HG03460 (cell line): ENCODE data around the gene PCSK6.
"Not testable (repeated sequence)": the region's sequence is repeated elsewhere in the genome, so short reads cannot be mapped to it uniquely, and the experiment has no call there.

Experiments
- ATAC-seq: cut with Tn5 transposase; IDR thresholded peaks from one replicate; pipeline ENCODE4 v1.9.1; 2021; ENCODE audit not compliant: unreplicated experiment

The PCSK6 gene

DNA sequence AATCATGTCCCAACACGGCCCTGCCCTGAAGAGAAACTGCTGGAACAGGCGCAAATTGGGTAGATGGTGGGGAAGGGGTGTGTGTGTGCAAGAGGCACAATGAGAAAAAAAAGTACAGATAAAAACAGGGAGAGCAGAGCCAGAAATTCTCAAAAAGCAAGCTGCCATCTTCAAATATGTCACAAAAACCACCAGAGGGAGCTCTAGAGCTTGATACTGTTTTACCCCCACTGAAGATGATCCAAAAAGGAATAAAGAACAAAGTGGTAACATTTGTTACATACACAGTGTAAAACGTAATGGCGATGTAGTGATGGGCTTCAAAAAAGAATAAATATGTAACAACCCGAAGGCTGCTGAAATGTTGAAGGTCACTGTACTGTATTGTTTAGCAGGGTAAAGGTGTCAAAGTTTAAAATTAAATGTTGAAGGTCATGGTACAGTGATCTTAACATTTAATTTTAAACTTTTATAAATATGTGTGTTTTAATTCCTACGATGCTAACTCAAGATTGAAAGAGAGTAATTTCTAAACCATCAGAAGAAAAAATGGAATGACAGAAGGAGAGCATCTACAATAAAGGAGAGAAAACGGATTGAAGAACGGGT lies 200.5 kb downstream of the PCSK6 start:
- no peak for ATAC-seq

DNA sequence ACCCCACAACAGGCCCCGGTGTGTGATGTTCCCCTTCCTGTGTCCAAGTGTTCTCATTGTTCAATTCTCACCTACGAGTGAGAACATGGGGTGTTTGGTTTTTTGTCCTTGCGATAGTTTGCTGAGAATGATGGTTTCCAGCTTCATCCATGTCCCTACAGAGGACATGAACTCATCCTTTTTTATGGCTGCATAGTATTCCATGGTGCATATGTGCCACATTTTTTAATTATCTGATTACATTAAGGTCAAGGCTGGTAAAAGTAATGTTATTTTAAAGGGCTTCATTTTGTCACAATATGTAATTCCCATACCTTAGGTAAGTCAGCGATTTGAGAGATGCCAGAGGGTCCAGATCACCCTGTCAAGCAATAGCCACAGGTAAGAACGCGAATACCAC lies 202.2 kb downstream of the PCSK6 start:
- ATAC-seq, result not testable (repeated sequence)

GRCh38 chr15:101286471-101287114 lies 202.9 kb downstream of the PCSK6 start:
- no peak for ATAC-seq

GRCh38 chr15:101283931-101284330 lies 205.6 kb downstream of the PCSK6 start:
- no peak for ATAC-seq

- no peak for ATAC-seq
Observed at GRCh38 chr15:101280007-101280406, 209.5 kb downstream of the PCSK6 start.

DNA sequence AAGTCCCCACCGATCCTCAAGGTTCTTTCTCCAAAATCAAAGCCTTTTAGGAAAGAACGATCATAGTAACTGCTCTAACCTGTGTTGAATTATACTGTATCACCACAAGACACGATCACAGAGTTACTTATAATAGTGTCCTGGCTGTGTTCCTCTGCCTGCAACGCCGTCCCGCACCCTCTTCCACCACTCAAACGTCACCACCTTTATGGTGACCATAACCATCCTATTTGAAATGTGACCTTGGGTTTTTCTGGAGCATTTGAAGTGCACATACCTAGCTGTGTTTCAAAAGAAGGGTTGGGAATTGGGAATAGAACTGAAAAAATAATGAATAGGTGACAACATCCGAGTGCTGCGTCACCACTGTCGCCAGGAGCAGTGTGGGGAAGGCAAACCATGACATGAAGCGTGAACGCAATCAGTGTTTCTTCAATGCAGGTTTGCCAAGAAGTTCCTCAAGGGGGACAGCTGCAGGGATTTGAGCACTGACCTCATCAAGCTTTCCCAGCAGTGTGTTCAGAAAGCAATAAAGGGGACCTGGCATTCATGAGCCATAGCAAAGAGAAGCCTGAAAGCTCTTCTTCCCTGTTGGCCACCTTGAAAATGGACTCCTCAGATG lies 211.5 kb downstream of the PCSK6 start:
- ATAC-seq, result no peak

GRCh38 chr15:101277038-101277822 lies 212.3 kb downstream of the PCSK6 start, which contains the start of gene SELENOS:
Gene SELENOS, minus strand, starts transcription at chr15:101277485. Its CDS starts 68 bp downstream, at chr15:101277417.
- ATAC-seq, result peak; percentile 91

- peak; percentile 42 for ATAC-seq
Observed at GRCh38 chr15:101276501-101277037, 212.9 kb downstream of the PCSK6 start.

DNA sequence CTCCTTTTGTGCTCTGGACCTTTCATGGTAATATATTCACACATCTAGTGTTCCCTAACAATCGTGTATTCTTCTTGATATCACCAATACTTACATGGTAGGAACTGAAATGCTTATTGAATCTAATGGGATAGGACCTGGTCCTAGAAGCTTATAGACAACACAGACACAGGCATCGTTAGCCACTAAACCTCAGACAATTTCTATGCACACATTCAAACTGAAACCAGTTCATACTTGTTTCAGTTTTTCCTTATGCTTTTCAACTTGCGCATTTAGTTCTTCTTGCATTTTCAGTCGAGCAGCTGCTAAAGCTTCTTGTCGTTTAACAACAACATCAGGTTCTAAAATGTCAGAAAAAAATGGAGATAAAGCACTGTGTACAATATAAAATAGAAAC lies 214.5 kb downstream of the PCSK6 start:
- peak; percentile 38 for ATAC-seq

DNA sequence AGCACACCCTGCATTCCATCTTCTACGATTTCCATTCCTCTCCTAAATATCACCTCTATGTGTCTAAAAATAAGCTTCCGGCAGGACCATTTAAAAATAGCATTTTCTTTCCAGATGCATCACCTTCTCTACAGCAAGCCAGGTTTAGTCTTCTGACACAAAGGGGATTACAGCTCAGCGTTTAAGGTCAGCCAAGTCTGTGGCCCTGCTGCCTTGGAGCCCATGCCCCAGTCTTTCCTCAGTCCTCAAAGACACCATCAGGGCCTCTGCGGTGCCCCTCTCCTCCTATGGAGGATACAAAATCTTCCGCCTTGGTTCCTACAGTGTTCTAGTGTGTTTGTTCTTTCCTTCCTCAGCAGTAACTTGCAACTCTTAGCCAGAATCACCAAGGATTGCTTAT lies 216.0 kb downstream of the PCSK6 start:
- ATAC-seq, result no peak

- no peak for ATAC-seq
Observed at GRCh38 chr15:101272584-101272983, 216.9 kb downstream of the PCSK6 start.

- no peak for ATAC-seq
Observed at GRCh38 chr15:101269479-101270223, 219.9 kb downstream of the PCSK6 start.

DNA sequence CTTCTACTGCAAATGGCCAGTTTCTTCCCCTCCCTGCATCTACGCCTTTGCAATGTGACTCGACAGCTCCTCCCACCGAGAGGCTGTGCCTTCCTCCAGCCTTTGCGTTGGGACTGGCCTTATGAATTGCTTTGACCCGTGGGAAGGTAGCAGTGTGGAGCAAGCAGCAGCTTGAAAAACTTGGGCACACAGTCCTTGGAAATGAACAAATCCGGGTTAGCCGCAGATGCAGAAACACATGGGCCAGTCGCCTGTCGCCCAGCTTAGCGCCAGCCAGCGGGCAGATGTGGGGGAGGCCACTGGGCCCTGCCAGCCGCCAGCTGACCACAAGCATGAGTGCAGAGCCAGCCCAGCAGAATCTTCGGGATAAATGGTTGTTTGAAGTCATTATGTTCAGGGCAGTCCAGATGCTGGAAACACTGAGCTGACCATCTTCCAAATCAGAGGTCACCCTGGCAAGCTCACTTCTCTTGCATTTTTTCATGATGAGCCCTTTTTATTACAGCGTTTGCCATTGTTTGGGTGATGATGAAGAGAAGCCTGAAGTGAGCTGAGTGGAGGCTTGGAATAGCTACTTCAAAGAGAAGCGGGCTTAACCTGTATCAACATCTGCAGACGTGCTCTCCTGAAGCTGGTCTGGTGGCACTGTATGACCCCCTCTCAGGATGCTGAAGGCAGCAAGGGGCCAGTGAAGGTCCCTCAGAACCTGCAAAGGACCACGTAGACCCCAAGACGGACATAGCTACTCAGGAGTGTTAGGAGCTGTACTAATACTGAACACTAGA lies 222.0 kb downstream of the PCSK6 start:
- no peak for ATAC-seq

DNA sequence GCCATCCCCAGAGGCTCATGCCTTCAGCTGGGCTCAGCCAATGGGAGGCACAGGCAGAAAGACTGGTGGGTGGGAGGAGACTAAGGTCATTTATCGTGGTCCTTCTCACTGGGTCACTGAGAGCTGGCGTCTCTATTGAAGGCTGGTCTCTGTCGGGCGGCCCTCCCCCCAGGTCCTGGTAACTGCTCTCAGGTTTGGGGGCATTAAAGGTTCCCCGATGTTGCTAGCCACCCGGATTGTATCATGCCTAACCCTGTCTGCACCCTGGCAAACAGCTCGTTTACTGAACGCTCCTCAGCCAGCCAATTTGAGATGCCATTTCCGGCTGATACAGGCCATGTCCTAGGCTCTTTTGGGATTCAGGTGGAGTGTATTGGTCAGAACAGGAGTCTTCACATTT lies 222.7 kb downstream of the PCSK6 start:
- no peak for ATAC-seq

GRCh38 chr15:101266034-101266433 lies 223.5 kb downstream of the PCSK6 start:
- ATAC-seq, result no peak

- peak; percentile 59 for ATAC-seq
Observed at GRCh38 chr15:101264911-101265641, 224.4 kb downstream of the PCSK6 start.

DNA sequence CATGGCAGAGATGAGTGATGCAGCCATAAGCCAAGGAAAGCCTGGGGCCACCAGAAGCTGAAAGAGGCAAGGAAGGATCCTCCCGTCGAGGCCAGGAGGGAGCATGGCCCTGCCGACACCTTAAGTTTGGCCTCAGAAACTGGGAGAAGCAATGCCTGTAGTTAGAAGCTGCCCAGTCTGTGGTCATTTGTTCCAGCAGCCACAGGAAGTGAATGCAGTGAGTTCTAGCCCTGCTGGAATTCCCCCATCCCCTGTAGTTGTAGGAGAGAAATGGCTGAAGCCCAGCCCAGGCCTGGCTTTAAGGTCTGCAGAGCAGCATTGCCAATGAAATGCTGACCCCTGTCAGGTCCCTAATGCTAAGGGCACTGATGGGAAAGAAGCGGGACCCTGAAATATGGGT lies 225.5 kb downstream of the PCSK6 start:
- ATAC-seq, result no peak

DNA sequence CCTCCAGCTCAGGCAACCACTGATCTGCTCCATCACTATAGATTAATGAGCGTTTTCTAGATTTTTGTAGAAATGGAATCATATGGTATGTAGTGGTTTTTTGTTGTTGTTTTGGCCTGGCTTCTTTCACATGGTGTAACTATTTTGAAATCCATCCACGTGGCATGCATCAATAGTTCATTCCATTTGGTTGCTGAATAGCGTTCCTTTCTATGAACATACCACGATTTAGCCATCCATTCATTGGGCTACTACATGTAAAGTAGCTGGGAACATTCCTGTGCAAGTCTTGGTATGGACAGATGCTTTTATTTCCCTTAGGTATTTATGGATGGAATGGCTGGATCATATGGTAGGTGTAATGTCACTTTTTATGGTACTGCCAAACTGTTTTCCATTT lies 227.0 kb downstream of the PCSK6 start:
- no peak for ATAC-seq
